CD4-positive, alpha-beta T cell treated with Interleukin-1 beta for 1 hour (primary cell): ENCODE measurements around the gene NFKBIE.

Source experiments
- DNase-seq, 2 donors: peaks; one replicate each; pipeline ENCODE4 v3.0.0-alpha.2; 2020 to 2022

NFKBIE gene

GRCh38 chr6:44272529-44272928 is 7.2 kb upstream of the NFKBIE start:
- no peak for DNase-seq

DNA sequence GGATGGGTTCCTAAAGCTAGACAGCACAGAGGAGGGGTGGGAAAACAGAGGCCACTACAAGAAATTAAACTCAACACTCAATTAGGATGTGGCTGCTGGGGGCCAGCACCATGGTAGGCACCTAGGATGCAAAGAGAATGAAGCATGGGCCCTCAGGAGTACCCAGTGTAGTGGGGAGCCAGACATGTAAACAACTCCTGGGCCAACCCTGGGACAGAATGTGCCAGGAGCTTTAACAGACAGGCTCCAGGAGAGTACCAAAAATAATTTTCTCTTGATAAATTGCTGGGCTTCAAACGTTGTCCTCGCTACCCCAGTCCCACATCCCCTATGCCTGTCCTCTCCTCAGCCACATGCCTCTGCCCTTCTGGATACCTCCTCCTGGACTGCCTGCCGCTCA is 6.6 kb upstream of the NFKBIE start:
- DNase-seq, result no peak

DNA sequence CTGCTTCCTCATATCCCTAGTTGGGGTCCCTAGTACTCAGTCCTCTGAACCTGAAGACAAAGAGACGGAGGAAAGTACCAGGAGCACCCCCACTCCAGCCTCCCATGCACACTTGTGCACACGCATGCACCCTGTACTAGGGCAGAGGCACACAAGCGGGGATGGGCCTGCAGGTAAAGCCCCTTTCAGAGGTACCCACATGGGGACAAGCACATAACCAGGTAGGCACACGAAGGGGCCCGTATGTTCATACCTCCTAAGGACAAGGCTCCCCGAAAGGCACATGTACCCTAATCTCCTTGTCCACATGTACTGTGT is 6.0 kb upstream of the NFKBIE start:
- DNase-seq, result no peak

DNA sequence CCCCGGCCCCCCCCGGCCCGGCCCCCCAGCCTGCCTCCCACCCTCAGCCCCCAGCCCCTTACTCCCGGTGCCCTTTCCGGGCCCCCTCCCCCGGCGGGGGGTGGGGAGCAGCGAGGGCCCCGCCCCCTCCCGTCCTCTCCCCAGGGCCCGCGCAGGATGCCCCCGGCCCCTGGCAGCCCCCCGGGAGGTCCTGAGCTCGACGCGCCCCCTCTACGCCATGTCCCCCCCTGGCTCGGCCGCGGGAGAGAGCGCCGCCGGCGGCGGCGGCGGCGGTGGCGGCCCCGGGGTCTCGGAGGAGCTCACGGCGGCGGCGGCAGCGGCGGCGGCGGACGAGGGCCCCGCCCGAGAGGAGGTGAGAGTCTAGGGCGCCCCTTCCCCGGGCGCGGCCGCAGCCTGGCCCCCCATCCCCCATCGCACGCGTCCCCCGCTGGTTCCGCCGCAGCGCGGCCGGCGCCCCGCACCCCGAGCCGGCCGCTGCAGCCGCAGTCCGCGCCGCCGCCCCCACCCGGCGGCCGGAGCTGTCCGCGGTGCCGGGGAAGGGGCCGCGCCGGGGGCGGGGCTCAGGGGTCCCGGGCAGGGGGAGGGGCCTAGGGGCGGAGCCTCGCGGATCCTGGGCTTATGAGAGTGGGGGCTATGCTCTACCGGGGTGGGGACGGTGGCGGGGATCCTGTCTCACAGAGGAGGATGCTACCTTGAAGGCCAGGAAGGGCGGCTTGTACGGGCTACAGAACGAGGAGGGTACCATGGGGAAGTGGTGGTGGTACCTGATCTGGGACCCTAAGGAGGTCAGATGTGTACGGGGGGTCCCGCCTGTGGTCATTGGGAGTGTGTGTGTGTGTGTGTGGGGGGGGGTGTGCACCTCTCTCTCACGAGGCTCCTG is 5.4 kb upstream of the NFKBIE start:
- no peak for DNase-seq

- peak in 1 of 2 donors; percentile 26 for DNase-seq
Observed at GRCh38 chr6:44269921-44270525, 4.7 kb upstream of the NFKBIE start, which contains the start of gene TMEM151B. Gene TMEM151B (plus strand): TSS chr6:44270450. CDS start chr6:44270743, 293 bp downstream.

DNA sequence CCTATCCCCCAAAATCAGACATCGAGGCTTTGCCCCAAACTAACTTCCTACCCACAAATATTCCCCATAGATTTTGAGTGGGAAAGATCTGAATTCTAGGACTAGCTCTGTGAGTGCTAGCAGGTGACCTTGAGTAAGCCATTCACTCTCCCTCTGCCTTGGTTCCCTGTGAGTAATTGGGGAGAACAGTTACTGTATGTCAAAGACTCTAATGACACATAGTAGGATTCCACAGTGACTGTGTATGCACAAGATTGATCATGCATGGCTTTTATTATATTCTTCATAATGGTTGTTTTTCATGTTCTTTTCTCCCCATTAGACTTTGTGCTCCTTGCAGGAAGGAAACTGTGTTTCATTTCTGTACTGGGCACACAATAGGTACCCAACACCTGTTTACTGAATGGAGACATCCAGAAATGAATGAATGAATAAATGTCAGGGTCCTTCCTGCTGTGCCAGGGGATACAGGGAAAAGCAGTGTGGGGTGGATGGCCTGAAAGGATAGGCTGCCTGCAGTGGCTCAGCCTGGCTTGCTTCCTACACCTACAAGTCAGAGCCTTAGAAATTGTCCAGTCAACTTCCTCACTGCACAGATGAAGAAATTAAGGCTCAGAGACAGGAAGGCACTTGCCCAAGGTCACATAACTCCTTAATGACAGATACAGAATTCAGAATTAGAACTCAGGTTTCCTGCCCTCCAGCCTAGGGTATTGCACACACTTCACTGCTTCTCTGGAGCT is 4.0 kb upstream of the NFKBIE start:
- DNase-seq, result no peak

- DNase-seq, result peak; percentile 58 to 73
Observed at GRCh38 chr6:44268095-44268628, 2.8 kb upstream of the NFKBIE start.

DNA sequence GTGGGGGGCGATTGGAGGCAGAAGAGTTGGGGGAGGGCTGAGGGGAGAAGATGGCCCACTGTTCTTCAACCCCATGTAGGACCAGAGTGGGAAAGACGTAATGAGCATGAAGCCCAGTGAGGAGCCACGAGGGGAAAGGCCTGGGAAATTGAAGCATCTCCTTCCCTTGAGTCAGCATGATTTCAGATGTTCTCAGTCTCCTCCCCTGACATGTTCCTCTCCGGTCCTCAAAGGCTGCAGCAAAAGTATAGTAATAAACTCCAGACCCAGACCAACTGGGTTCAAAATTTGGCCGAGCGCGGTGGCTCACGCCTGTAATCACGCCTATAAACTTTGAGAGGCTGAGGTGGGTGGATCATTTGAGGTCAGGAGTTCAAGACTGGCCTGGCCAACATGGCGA is 1.9 kb upstream of the NFKBIE start:
- no peak for DNase-seq

- DNase-seq, result no peak
Observed at GRCh38 chr6:44266347-44266746, 996 bp upstream of the NFKBIE start.

- no peak for DNase-seq
Observed at GRCh38 chr6:44265722-44266233, 427 bp upstream of the NFKBIE start.

GRCh38 chr6:44264154-44265006 is 971 bp downstream of the NFKBIE start:
- DNase-seq, result peak; percentile 62 to 86

DNA sequence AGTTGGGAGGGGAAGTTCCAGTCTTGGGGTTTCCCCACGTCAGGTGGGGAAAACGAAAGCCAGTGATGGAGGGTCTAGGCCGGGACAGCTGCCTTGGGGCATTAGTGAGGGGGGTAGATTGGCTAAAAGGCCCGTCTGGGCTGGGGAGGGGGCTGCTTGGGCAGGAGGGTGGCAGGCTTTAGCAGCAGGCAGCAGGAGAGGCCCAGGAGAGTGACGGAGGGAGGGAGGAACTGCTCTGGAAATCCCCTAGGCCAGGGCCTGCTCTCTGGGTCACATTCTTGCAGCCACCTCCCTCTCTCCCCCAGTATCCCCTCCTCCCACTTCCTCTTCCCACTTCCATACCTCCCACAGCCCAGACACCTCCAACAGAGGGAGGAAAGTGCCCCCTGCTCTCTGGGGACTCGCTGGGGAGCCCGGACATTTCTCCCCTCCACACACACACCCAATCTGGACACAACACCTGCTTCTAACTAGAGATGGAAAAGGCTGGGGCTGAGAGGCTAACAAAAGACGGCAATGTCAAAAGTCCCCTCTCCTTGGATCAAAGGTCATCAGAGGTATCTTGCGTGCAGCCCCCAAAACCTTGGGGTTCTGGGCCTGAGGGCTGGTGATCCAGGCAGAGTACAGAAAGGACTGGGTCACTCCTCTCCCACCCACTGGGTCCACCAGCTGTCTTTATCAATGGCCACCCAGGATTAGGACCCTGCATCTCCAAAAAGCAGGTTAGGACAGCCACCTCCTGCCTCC is 1.8 kb downstream of the NFKBIE start:
- peak; percentile 75 to 81 for DNase-seq

- peak in 1 of 2 donors; percentile 22 for DNase-seq
Observed at GRCh38 chr6:44262467-44263353, 2.6 kb downstream of the NFKBIE start.

- DNase-seq, result no peak
Observed at GRCh38 chr6:44261581-44261980, 3.8 kb downstream of the NFKBIE start.

- no peak for DNase-seq
Observed at GRCh38 chr6:44260451-44261297, 4.7 kb downstream of the NFKBIE start.

- no peak for DNase-seq
Observed at GRCh38 chr6:44260011-44260410, 5.3 kb downstream of the NFKBIE start.

GRCh38 chr6:44258921-44259320 is 6.4 kb downstream of the NFKBIE start:
- no peak for DNase-seq

DNA sequence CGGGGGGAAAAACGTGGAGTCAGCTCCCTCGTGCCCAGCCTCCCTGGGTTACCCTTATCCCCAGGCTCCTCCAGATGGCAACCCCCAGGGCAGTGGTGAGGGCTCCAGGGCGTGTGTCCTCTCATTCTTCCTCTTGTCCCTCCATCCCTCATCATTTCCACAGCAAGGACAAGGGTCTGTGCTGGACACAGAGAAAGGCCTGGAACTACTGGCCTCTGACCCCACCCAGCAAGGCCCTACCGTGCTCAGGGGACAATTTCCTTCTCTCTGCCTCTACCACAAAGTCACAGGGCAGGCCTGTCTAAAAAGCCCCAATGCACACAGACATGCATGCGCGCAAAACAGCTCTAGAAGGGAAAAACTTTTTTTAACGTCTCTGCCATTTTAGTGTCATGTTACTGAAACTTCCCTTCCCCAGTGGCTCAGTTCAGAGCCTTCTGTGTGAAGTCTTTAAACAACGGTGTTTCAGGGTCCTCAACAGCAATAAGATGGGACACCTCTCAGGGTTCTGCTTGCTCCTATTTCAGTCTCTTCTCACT is 7.0 kb downstream of the NFKBIE start:
- DNase-seq, result no peak

- no peak for DNase-seq
Observed at GRCh38 chr6:44257753-44258324, 7.5 kb downstream of the NFKBIE start.
